Keratinocyte (primary cell): ENCODE data around the gene VIPR2.

ENCODE experiments used
- CTCF ChIP-seq, 3 experiments: IDR thresholded peaks in 1 of 3; conservative IDR thresholded peaks in 1 of 3; optimal IDR thresholded peaks in 1 of 3; 2 replicates in 2 of 3; 3 replicates in 1 of 3; pipeline versions ENCODE3 to v1.5.1; 2011; ENCODE audit warnings: low read length in 3 of 3, mild to moderate bottlenecking in 3 of 3, moderate library complexity in 2 of 3, control low read depth in 1 of 3, inconsistent platforms in 1 of 3; ENCODE audit not compliant: insufficient read depth in 2 of 3; ENCODE audit errors: extremely low read depth in 1 of 3
- EZH2 ChIP-seq: IDR thresholded peaks from one replicate; pipeline ENCODE4 v1.6.1; 2012; ENCODE audit warnings: inconsistent platforms, mild to moderate bottlenecking, low read length, moderate library complexity

GRCh38 chr7:159000859-159001435 is 143.7 kb downstream of the VIPR2 start:
- TF ChIP-seq CTCF (optimal IDR thresholded peaks at IDR 0.05 in 1 of 3, IDR thresholded peaks at IDR 0.05 in 1 of 3, conservative IDR thresholded peaks at IDR 0.05 in 1 of 3; ENCODE audit: extremely low read depth in 1 of 3, insufficient read depth in 2 of 3, low read length in 3 of 3) (no peak), EZH2 (no peak)
